ENCODE results near the gene HSPB9.
"Not testable (repeated sequence)": the region's sequence is repeated elsewhere in the genome, so short reads cannot be mapped to it uniquely, and the experiment has no call there.

The HSPB9 gene

DNA sequence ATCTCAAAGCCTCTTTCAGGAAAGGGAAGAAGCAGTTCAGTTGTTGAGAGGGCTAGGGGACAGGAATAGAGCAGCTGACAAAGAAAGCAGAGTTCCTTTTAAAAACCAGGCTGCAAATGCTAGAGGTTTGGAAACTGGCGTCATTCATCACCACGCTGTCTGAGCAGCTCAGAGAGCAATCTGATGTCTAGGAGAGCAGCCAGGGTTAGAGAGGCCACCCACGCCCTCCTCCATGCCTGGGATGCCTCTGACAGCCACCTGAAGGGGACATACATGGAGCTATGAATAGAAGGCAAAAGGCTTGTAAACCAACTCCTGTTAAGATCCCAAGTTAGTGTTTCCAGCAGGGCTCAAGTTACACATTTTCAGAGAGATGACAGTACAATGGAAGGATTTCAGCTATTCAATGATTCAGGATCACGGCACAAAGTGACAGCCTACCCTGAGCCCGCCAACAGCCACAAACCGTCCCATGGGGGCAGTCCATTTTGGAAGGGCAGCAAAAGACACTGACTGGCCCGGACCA lies 19.8 kb downstream of the HSPB9 start:
- H3K9ac ChIP-seq (ENCODE audit: low read depth in 1 of 2, low read length in 2 of 2), result no peak overlapping the region

DNA sequence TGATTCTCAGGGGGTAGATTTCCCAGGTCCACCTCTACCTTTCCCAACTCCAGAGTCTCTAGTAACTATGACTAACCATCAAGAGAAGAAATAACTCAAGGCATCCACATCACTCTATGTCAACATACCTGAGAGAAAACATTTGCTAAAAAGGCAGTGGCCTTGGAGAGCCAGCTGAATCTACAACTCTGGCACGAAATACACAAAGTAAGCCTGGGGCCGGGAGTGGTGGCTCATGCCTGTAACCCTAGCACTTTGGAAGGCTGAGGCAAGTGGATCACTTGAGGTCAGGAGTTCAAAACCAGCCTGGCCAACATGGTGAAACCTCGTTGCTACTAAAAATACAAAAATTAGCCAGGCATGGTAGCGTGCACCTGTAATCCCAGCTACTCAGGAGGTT lies 20.5 kb downstream of the HSPB9 start:
- not testable (repeated sequence) for H3K9ac ChIP-seq (ENCODE audit: low read depth in 1 of 2, low read length in 2 of 2); H3K4me3 ChIP-seq (ENCODE audit: low read depth in 1 of 2, low read length in 2 of 2); H3K27ac ChIP-seq (ENCODE audit: low read depth, low read length); H3K9me3 ChIP-seq (ENCODE audit: control insufficient read depth in 1 of 2, low read length in 2 of 2); H3K27me3 ChIP-seq (ENCODE audit: control insufficient read depth in 1 of 2, insufficient read depth in 2 of 2, low read length in 2 of 2)
- peaks cover 9 to 13% of the 10 kb centered on the region in 2 donors for H3K4me1 ChIP-seq (ENCODE audit: control insufficient read depth in 1 of 2, insufficient read depth in 2 of 2, low read length in 2 of 2)
- peaks cover 0 to 44% of the 10 kb centered on the region in 2 donors for H3K36me3 ChIP-seq (ENCODE audit: control insufficient read depth in 1 of 2, insufficient read depth in 2 of 2, low read length in 2 of 2)

More for the DNA sequence above, 19.8 kb downstream of the HSPB9 start:
- Histone ChIP-seq H3K9me3 (ENCODE audit: control insufficient read depth in 1 of 2, low read length in 2 of 2) (no peaks in the 10 kb centered on the region), H3K27ac (ENCODE audit: low read depth, low read length) (no peak overlapping the region), H3K4me3 (ENCODE audit: low read depth in 1 of 2, low read length in 2 of 2) (no peak overlapping the region), H3K27me3 (ENCODE audit: control insufficient read depth in 1 of 2, insufficient read depth in 2 of 2, low read length in 2 of 2) (no peaks in the 10 kb centered on the region), H3K4me1 (ENCODE audit: control insufficient read depth in 1 of 2, insufficient read depth in 2 of 2, low read length in 2 of 2) (peaks cover 13 to 15% of the 10 kb centered on the region in 2 donors), H3K36me3 (ENCODE audit: control insufficient read depth in 1 of 2, insufficient read depth in 2 of 2, low read length in 2 of 2) (peaks cover 0 to 39% of the 10 kb centered on the region in 2 donors)

DNA sequence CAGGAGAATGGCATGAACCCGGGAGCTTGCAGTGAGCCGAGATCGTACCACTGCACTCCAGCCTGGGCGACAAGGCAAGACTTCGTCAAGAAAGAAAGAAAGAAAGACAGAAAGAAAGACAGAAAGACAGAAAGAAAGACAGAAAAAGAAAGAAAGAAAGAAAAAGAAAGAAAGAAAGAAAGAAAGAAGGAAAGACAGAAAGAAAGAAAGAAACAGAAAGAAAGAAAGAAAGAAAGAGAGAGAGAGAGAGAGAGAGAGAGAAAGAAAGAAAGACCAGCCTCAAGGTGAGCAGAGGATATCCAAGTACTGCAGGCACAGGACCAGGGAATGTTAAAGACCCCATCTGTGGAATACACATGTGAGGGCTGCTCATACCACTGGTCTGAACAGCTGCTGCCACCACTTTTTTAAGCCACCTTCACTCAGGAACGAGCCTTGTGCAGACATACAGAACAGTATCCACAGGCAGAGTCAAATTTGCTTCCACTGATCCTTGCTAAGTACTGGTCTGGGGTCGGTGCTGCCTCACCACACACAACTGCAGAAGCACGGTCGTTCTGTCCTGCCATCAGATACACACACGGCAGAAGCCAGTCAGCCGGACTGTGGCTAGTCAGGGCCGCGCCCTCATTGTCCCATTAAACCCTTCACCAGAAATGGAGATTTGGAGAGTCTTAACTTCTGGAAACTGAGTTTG lies 24.5 kb downstream of the HSPB9 start:
- no peak overlapping the region for H3K9ac ChIP-seq (ENCODE audit: low read depth in 1 of 2, low read length in 2 of 2)
- H3K27me3 ChIP-seq (ENCODE audit: control insufficient read depth in 1 of 2, insufficient read depth in 2 of 2, low read length in 2 of 2), result no peaks in the 10 kb centered on the region
- H3K27ac ChIP-seq (ENCODE audit: low read depth, low read length), result no peak overlapping the region
- peaks cover 4 to 57% of the 10 kb centered on the region in 2 donors for H3K36me3 ChIP-seq (ENCODE audit: control insufficient read depth in 1 of 2, insufficient read depth in 2 of 2, low read length in 2 of 2)
- no peaks in the 10 kb centered on the region for H3K4me1 ChIP-seq (ENCODE audit: control insufficient read depth in 1 of 2, insufficient read depth in 2 of 2, low read length in 2 of 2)
- no peaks in the 10 kb centered on the region for H3K9me3 ChIP-seq (ENCODE audit: control insufficient read depth in 1 of 2, low read length in 2 of 2)
- no peak overlapping the region for H3K4me3 ChIP-seq (ENCODE audit: low read depth in 1 of 2, low read length in 2 of 2)

DNA sequence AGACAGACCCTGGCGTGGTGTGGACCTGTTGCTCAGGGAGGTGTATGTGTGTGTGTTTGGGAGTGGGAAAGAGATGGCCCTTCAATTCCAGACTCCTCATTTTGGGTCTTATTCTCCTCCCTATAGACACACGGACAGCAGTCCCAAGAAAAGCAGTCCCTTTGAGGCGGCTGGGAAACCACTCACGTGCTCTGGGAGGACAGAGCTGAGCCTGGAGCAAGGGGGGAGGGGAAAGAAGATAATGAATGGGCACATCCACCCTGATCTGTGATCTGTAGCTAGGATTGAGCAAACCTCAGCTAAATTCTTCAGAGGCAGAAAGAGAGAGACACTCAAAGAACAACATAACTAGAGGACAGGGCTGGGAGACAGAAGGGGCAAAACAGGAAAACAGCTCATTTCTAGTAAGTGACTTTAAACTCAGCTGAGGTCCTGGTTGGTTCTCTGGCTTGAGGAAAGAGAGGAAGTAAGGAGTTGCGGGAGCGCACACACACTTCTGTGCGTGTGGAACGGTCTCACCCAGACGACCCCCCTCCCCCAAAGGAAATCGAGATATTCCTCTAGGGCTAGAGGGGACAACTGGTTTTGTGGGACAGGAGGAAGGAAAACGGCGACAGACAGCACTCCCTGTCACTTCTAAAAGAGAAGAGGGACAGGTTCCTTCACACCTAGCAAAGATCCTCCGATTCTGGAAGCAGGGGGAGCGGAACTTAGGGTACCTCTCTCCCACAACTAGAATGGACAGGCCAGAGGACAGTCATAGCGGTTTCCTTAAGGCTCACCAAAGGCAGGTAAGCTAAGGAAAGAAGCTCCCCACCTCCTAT lies 31.5 kb downstream of the HSPB9 start:
- Histone ChIP-seq H3K36me3 (ENCODE audit: control insufficient read depth in 1 of 2, insufficient read depth in 2 of 2, low read length in 2 of 2) (peaks cover 0 to 18% of the 10 kb centered on the region in 2 donors), H3K9me3 (ENCODE audit: control insufficient read depth in 1 of 2, low read length in 2 of 2) (no peaks in the 10 kb centered on the region), H3K4me3 (ENCODE audit: low read depth in 1 of 2, low read length in 2 of 2) (peak overlapping the region; percentile 83 to 100), H3K27me3 (ENCODE audit: control insufficient read depth in 1 of 2, insufficient read depth in 2 of 2, low read length in 2 of 2) (no peaks in the 10 kb centered on the region), H3K9ac (ENCODE audit: low read depth in 1 of 2, low read length in 2 of 2) (peak overlapping the region; percentile 95 to 98), H3K27ac (ENCODE audit: low read depth, low read length) (peak overlapping the region; percentile 55), H3K4me1 (ENCODE audit: control insufficient read depth in 1 of 2, insufficient read depth in 2 of 2, low read length in 2 of 2) (peaks cover 12 to 14% of the 10 kb centered on the region in 2 donors)

DNA sequence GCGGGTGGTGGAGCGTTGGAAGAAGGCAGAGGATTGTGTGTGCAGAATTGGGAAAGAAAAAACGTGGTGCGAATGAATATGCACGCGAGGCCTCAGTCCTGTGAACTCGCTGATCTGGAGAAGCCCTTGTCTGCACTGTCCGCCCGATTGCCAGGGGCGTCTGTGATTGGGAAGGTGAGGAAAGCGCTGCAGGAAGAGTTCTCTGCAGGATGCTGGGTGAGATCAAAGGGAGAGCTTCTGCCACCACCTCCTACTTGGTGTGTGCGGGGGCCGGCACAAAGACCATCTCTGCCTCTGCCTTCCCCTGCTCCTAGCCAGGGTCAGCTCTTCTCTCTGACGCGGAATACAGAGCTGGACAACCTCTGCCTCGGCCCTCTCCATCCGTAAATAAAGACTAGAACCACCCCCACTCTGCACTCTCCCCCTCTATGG lies 33.0 kb downstream of the HSPB9 start:
- H3K9me3 ChIP-seq (ENCODE audit: control insufficient read depth in 1 of 2, low read length in 2 of 2), result no peaks in the 10 kb centered on the region
- H3K36me3 ChIP-seq (ENCODE audit: control insufficient read depth in 1 of 2, insufficient read depth in 2 of 2, low read length in 2 of 2), result peaks cover 0 to 11% of the 10 kb centered on the region in 2 donors
- H3K4me3 ChIP-seq (ENCODE audit: low read depth in 1 of 2, low read length in 2 of 2), result peak overlapping the region; percentile 52 to 57
- peaks cover 12 to 14% of the 10 kb centered on the region in 2 donors for H3K4me1 ChIP-seq (ENCODE audit: control insufficient read depth in 1 of 2, insufficient read depth in 2 of 2, low read length in 2 of 2)
- no peaks in the 10 kb centered on the region for H3K27me3 ChIP-seq (ENCODE audit: control insufficient read depth in 1 of 2, insufficient read depth in 2 of 2, low read length in 2 of 2)
- no peak overlapping the region for H3K27ac ChIP-seq (ENCODE audit: low read depth, low read length)
- H3K9ac ChIP-seq (ENCODE audit: low read depth in 1 of 2, low read length in 2 of 2), result no peak overlapping the region

DNA sequence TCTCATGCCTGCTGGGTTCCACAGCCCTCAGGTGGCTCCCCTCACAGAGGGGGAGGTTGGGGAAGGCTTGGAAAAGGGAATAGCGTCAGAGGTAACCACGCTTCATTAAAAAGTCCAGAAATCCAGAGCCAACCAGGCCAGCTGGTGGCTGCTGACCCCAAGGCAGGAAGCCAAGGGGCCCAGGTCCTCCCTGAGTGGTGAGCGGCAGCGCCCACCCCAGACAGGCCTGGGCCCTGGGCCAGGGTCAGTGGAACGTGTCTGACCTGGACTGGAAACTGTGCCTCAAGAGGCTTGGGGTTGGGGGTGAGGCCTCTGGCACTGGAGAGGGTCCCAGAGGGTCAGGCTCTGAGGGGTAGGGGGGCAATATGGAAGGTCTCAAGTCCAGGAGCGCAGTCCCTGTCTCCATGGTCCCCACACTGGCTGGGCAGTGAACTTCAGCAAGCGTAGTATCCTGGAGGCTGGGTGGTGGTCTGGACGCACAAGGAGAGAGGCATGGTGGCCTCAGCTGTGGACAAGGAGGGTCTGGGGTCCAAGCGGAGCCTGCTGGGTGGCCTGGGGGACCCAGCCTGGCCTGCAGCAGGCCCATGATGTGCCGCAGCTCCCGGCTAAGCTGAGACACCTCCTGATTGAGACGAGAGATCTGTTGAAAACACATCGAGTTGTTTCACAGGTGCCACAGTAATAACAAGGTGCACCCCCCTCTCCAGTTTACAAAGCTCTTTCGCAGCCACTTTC lies 37.4 kb downstream of the HSPB9 start:
- Histone ChIP-seq H3K36me3 (ENCODE audit: control insufficient read depth in 1 of 2, insufficient read depth in 2 of 2, low read length in 2 of 2) (no peaks in the 10 kb centered on the region), H3K9ac (ENCODE audit: low read depth in 1 of 2, low read length in 2 of 2) (no peak overlapping the region), H3K4me1 (ENCODE audit: control insufficient read depth in 1 of 2, insufficient read depth in 2 of 2, low read length in 2 of 2) (no peaks in the 10 kb centered on the region), H3K27ac (ENCODE audit: low read depth, low read length) (no peak overlapping the region), H3K27me3 (ENCODE audit: control insufficient read depth in 1 of 2, insufficient read depth in 2 of 2, low read length in 2 of 2) (no peaks in the 10 kb centered on the region), H3K4me3 (ENCODE audit: low read depth in 1 of 2, low read length in 2 of 2) (no peak overlapping the region), H3K9me3 (ENCODE audit: control insufficient read depth in 1 of 2, low read length in 2 of 2) (no peaks in the 10 kb centered on the region)

DNA sequence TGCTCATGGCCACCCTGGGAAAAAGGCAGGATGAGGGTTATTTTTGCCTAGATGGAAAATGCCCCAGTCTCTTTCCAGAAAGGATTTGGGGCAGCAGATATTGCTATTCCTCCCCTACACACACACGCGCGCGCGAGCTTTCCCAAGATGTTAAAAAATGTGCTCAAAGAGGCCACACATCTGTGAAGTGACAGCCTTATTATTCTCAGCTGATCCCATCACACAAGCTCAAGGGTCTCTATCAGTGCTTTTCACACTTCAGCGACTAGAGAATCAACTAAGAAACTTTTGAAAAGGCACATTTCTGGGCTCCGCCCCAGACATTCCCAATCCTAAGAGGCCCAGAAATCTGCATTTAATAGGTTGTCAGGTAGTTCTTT lies 37.9 kb downstream of the HSPB9 start:
- Histone ChIP-seq H3K27ac (ENCODE audit: low read depth, low read length) (no peak overlapping the region), H3K4me3 (ENCODE audit: low read depth in 1 of 2, low read length in 2 of 2) (no peak overlapping the region), H3K9me3 (ENCODE audit: control insufficient read depth in 1 of 2, low read length in 2 of 2) (no peaks in the 10 kb centered on the region), H3K4me1 (ENCODE audit: control insufficient read depth in 1 of 2, insufficient read depth in 2 of 2, low read length in 2 of 2) (no peaks in the 10 kb centered on the region), H3K27me3 (ENCODE audit: control insufficient read depth in 1 of 2, insufficient read depth in 2 of 2, low read length in 2 of 2) (no peaks in the 10 kb centered on the region), H3K9ac (ENCODE audit: low read depth in 1 of 2, low read length in 2 of 2) (no peak overlapping the region), H3K36me3 (ENCODE audit: control insufficient read depth in 1 of 2, insufficient read depth in 2 of 2, low read length in 2 of 2) (no peaks in the 10 kb centered on the region)

DNA sequence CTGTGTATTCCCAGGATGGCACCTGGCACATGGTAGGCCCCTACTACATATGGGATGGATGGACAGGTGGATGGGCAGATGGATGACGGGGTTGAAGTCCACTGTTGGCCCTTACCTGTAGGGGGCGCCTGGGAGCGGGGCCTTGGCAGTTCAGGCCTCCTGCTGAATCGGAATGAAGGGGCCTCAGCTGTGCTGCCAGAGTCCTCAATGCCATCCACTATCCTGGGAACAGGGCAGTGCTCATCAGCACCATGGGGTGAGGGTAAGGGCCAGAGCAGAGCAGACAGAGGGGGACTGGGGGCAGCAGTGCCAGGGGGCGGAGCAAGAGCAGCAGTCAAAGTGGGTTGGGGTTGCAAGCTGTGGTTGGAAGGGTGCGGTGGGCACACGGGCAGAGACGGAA lies 40.5 kb downstream of the HSPB9 start:
- no peak overlapping the region for H3K9ac ChIP-seq (ENCODE audit: low read depth in 1 of 2, low read length in 2 of 2)
- no peak overlapping the region for H3K27ac ChIP-seq (ENCODE audit: low read depth, low read length)
- no peaks in the 10 kb centered on the region for H3K36me3 ChIP-seq (ENCODE audit: control insufficient read depth in 1 of 2, insufficient read depth in 2 of 2, low read length in 2 of 2)
- H3K27me3 ChIP-seq (ENCODE audit: control insufficient read depth in 1 of 2, insufficient read depth in 2 of 2, low read length in 2 of 2), result no peaks in the 10 kb centered on the region
- H3K9me3 ChIP-seq (ENCODE audit: control insufficient read depth in 1 of 2, low read length in 2 of 2), result no peaks in the 10 kb centered on the region
- H3K4me3 ChIP-seq (ENCODE audit: low read depth in 1 of 2, low read length in 2 of 2), result no peak overlapping the region
- H3K4me1 ChIP-seq (ENCODE audit: control insufficient read depth in 1 of 2, insufficient read depth in 2 of 2, low read length in 2 of 2), result no peaks in the 10 kb centered on the region

DNA sequence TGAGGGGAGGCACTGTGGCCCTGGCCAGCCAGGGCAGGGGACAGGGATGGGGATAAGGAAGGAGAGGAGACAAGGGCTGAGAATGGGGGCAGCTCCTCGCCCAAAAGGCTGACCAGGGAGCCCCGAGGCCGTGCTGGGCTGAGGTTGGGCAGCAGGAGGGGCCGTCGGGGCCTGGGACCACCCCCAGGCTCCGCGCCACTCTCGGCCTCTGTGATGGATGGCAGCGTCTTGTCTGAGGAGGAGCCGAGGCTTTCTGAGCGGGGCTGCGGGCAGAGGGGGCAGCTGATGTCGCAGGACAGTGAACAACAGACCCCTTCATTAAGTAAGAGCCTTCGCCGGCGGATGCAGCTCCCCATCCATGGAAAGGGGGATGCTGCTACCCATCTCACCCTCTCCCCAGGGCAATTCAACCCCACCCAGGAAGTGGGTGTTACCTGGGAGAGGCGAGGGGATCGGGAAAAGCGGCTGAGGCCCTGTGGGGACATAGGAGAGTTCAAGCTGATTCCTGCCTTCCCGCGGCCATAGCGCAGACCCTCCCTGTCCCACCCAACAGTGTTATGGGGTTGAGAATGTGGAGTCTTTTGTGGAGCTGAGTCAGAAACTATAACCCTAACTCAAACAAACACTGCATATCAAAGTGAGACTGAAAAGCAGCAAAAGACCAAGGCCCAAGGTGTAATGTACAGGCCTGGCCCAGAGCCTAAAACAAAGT lies 41.2 kb downstream of the HSPB9 start:
- Histone ChIP-seq H3K36me3 (ENCODE audit: control insufficient read depth in 1 of 2, insufficient read depth in 2 of 2, low read length in 2 of 2) (no peaks in the 10 kb centered on the region), H3K27me3 (ENCODE audit: control insufficient read depth in 1 of 2, insufficient read depth in 2 of 2, low read length in 2 of 2) (no peaks in the 10 kb centered on the region), H3K4me3 (ENCODE audit: low read depth in 1 of 2, low read length in 2 of 2) (no peak overlapping the region), H3K4me1 (ENCODE audit: control insufficient read depth in 1 of 2, insufficient read depth in 2 of 2, low read length in 2 of 2) (no peaks in the 10 kb centered on the region), H3K9me3 (ENCODE audit: control insufficient read depth in 1 of 2, low read length in 2 of 2) (no peaks in the 10 kb centered on the region), H3K27ac (ENCODE audit: low read depth, low read length) (no peak overlapping the region), H3K9ac (ENCODE audit: low read depth in 1 of 2, low read length in 2 of 2) (no peak overlapping the region)
